H1 (cell line): ENCODE results near the gene ANKUB1. TPM values are rescaled to one million over a fixed set of nuclear protein-coding genes. Genes with fewer than 3 reads are reported as not detected.

Source experiments
- MAX ChIP-seq: IDR thresholded peaks from 2 replicates; pipeline ENCODE4 v1.6.1; 2012; ENCODE audit warnings: inconsistent platforms
- polyA plus RNA-seq, 7 experiments: library from polyadenylated mRNA; depleted of rRNA in 3 of 7; stranded (reverse) in 5 of 7; unstranded in 2 of 7; fragments of >200 nt in 5 of 7; fragments of 200-250 nt in 2 of 7; gene quantifications; 1 replicate in 5 of 7; 2 replicates in 1 of 7; 4 replicates in 1 of 7; pipeline versions ENCODE4 v1.2.1 to v1.2.3, GENCODE V29; 2011 to 2013; ENCODE audit warnings: missing spikeins in 2 of 7, mixed read lengths in 2 of 7
- total RNA-seq: library from RNA; stranded (reverse); fragmentation: NEBNext Ultra II Directional; extraction: Animal tissue kit (Norgen Biotek cat#: 25700); gene quantifications from 2 replicates; pipeline ENCODE4 v1.2.1, GENCODE V29; 2021

ANKUB1 gene
- total and polyA plus RNA-seq, 2 of the 8 experiments (the other 6 are each of a cell fraction or from before 2014, with no cell fraction given) = not detected

- no peak for TF ChIP-seq MAX
These were observed 23.4 kb upstream of the ANKUB1 start (continued) for GRCh38 chr3:149815728-149816127.
